Measurements from ENCODE around the gene ATP10B. TPM values are rescaled to one million over a fixed set of nuclear protein-coding genes. Genes with fewer than 3 reads are reported as not detected.
"Not testable (repeated sequence)": the region's sequence is repeated elsewhere in the genome, so short reads cannot be mapped to it uniquely, and the experiment has no call there.

The ATP10B gene
- total RNA-seq, 1 experiment from 2014 or later, result not detected

DNA sequence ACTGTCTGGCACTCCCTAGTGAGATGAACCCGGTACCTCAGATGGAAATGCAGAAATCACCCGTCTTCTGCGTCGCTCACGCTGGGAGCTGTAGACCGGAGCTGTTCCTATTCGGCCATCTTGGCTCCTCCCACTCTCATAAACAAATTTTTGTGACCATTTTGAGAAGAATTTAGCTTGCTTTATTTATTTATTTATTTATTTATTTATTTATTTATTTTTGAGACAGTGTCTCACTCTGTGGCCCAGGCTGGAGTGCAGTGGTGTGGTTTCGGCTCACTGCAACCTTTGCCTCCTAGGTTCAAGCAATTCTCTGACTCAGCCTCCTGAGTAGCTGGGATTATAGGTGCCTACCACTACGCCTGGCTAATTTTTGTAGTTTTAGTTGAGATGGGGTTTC lies 136.5 kb downstream of the ATP10B start:
- H3K27ac ChIP-seq; H3K9me3 ChIP-seq (replicated peaks); DNase-seq (ENCODE audit: low read depth in 1 of 2, low spot score in 2 of 2); H3K4me1 ChIP-seq (replicated peaks); H3K27me3 ChIP-seq (replicated peaks); H3K4me3 ChIP-seq; H3K36me3 ChIP-seq: not testable (repeated sequence)

DNA sequence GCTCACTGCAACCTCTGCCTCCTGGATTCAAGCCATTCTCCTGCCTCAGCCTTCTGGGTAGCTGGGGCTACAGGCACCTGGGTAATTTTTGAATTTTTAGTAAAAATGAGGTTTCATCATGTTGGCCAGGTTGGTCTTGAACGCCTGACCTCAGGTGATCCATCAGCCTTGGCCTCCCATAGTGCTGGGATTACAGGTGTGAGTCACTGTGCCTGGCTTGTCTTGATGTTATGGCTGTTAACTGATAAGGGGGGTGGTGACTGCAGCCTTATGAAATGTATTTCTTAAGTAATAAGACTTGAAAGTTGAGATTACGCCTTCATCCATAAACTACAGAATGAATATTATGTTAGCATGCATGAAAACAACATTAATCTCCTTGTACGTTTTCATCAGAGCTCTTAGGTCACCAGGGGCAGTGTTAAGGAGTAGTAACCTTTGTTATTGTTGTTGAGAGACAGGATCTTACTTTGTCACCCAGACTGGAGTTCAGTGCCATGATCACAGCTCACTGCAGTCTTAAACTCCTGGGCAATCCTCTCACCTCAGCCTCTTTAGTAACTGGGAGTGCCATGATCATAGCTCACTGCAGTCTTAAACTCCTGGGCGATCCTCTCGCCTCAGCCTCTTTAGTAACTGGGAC lies 148.3 kb downstream of the ATP10B start:
- no peaks in the 10 kb centered on the region for H3K4me1 ChIP-seq (replicated peaks)
- DNase-seq (ENCODE audit: low read depth in 1 of 2, low spot score in 2 of 2), result no peak
- no peaks in the 10 kb centered on the region for H3K27me3 ChIP-seq (replicated peaks)
- H3K9me3 ChIP-seq (replicated peaks), result peaks cover 3% of the 10 kb centered on the region; the same call in 1 of the 2 replicates
- H3K4me3 ChIP-seq, result no peak overlapping the region
- no peak overlapping the region for H3K27ac ChIP-seq
- no peaks in the 10 kb centered on the region for H3K36me3 ChIP-seq

DNA sequence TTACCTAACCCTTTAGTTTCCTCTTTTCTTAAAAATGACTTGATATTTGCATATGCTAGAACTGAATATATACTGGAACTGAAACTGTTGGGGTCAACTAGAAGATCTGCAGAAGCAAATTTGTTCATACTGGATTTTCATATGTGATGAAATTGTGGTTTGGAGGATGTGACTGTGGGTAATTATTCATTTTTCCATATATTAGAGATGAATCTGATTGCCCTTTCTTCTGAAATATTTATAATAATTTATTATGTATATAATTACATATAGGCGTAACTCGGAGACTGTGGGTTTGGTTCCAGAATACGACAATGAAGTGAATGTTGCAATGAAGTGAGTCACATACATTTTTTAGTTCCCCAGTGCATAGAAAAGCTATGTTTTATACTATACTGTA lies 149.1 kb downstream of the ATP10B start:
- H3K4me1 ChIP-seq (replicated peaks), result no peaks in the 10 kb centered on the region
- DNase-seq (ENCODE audit: low read depth in 1 of 2, low spot score in 2 of 2), result no peak
- H3K27me3 ChIP-seq (replicated peaks), result no peaks in the 10 kb centered on the region
- H3K27ac ChIP-seq, result no peak overlapping the region
- H3K9me3 ChIP-seq (replicated peaks), result peaks cover 3% of the 10 kb centered on the region; the same call in 1 of the 2 replicates
- H3K4me3 ChIP-seq, result no peak overlapping the region
- no peaks in the 10 kb centered on the region for H3K36me3 ChIP-seq

DNA sequence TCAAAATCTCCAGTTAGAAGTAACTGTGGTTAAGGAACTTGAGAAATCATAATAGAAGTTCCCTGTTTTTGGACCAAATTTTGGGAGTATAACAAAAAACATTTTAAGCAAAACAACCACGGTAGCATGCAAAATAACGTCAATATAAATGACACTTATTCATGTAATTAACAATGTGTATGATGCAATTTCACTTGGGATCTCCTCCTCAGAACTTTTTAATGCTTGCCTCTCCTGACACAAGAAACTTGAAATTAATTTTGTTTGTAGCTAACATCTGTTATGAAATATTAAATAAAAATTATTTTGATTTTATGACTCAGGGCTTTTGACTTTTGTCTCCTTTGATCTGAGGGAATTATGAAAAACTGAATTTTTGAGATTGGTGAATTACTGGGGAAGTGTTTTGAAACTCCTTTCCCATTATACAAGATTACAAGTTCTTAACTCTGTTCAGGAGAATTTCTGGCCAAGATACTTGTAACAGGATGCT lies 149.7 kb downstream of the ATP10B start:
- H3K4me3 ChIP-seq, result no peak overlapping the region
- H3K9me3 ChIP-seq (replicated peaks), result peaks cover 3% of the 10 kb centered on the region; the same call in 1 of the 2 replicates
- no peak for DNase-seq (ENCODE audit: low read depth in 1 of 2, low spot score in 2 of 2)
- H3K4me1 ChIP-seq (replicated peaks), result no peaks in the 10 kb centered on the region
- H3K27me3 ChIP-seq (replicated peaks), result no peaks in the 10 kb centered on the region
- H3K36me3 ChIP-seq, result no peaks in the 10 kb centered on the region
- H3K27ac ChIP-seq, result no peak overlapping the region

DNA sequence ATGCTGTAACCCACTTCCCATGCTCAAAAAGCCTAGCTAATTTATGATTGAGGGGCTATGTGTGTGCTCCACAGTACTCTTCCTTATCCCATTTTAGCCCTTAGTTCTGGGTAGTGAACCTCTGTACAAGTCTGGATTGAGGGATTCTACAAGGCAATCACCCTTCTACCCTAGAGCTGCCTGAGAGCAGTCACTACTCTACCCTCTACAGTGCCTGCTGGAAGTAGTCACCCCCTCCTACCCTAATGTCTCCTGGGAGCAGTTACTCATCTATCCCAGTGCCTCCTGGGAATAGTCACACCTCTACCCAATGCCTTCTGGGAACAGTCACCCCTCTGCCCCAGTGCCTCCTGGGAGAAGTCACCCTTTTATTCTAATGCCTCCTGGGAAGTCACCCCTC lies 150.6 kb downstream of the ATP10B start:
- H3K4me1 ChIP-seq (replicated peaks), result no peaks in the 10 kb centered on the region

DNA sequence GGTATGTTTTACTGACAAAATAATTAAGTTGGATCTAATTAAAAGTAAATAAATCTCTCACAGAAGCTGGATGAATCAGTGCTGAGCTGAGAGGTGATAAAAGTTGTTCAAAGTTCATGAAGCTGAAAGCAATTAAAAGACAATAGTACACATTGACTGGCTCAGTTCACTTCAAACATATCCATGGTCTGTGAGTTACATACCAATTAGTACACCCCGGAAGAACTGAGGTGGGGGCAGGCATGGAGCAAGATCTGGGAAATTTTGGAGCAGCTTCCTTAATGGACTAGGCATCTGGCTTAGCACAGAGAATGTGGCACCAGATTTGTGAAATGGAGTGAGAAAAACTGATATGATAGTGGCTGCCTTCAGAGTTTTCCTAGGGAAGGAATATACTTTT lies 152.7 kb downstream of the ATP10B start:
- Histone ChIP-seq H3K27ac (no peak overlapping the region), H3K27me3 (replicated peaks) (no peaks in the 10 kb centered on the region), H3K9me3 (replicated peaks) (peaks cover 2% of the 10 kb centered on the region; the same call in 1 of the 2 replicates), H3K4me1 (replicated peaks) (no peaks in the 10 kb centered on the region), H3K36me3 (no peaks in the 10 kb centered on the region), H3K4me3 (no peak overlapping the region)
- DNase-seq (ENCODE audit: low read depth in 1 of 2, low spot score in 2 of 2), result no peak

More for the DNA sequence above, 150.6 kb downstream of the ATP10B start:
- Histone ChIP-seq H3K9me3 (replicated peaks) (peaks cover 3% of the 10 kb centered on the region; the same call in 1 of the 2 replicates), H3K36me3 (no peaks in the 10 kb centered on the region), H3K27ac (no peak overlapping the region), H3K27me3 (replicated peaks) (no peaks in the 10 kb centered on the region), H3K4me3 (no peak overlapping the region)
- no peak for DNase-seq (ENCODE audit: low read depth in 1 of 2, low spot score in 2 of 2)

DNA sequence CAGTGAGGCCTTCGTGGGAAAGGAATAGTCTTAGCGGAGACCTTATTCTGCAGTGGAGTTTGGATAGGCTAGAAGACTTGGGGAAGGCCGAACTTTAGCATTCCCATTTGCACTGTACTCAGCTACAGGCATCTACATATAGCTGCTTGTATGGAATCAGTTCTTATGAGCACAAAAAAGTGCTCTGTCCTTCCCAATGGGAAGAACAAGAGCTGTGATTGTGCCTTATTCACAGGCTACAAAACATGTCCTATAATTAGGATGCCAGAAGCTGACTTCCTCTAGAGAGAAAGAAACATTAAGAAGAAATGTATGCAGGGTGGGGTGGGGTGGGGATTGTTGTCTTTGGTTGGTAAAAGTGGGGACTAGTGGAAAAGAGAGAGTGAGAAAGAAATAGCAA lies 154.7 kb downstream of the ATP10B start:
- Histone ChIP-seq H3K9me3 (replicated peaks) (no peaks in the 10 kb centered on the region), H3K27me3 (replicated peaks) (no peaks in the 10 kb centered on the region), H3K4me1 (replicated peaks) (no peaks in the 10 kb centered on the region), H3K4me3 (no peak overlapping the region), H3K27ac (no peak overlapping the region), H3K36me3 (no peaks in the 10 kb centered on the region)
- no peak for DNase-seq (ENCODE audit: low read depth in 1 of 2, low spot score in 2 of 2)

DNA sequence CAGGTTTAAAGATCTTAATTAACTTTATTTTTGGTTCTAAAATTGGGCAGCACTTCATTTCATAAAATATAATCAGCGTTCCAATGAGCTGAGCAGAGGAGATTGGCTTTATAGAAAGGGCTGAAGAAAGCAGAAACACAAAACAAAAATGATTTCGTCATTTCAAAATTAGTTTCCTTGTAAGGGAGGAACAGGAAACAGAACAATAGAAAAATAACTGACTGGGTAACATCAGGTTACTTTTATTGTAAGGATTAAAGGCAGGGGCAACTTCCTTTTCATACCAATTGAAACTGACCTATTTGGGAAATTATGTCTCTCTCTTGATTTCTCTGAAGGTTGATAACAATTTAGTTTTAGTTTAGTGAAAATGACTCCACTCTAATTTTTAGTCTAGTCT lies 157.1 kb downstream of the ATP10B start:
- no peak overlapping the region for H3K4me3 ChIP-seq
- no peaks in the 10 kb centered on the region for H3K9me3 ChIP-seq (replicated peaks)
- H3K27ac ChIP-seq, result no peak overlapping the region
- no peaks in the 10 kb centered on the region for H3K27me3 ChIP-seq (replicated peaks)
- no peaks in the 10 kb centered on the region for H3K36me3 ChIP-seq
- DNase-seq (ENCODE audit: low read depth in 1 of 2, low spot score in 2 of 2), result no peak
- H3K4me1 ChIP-seq (replicated peaks), result no peaks in the 10 kb centered on the region

DNA sequence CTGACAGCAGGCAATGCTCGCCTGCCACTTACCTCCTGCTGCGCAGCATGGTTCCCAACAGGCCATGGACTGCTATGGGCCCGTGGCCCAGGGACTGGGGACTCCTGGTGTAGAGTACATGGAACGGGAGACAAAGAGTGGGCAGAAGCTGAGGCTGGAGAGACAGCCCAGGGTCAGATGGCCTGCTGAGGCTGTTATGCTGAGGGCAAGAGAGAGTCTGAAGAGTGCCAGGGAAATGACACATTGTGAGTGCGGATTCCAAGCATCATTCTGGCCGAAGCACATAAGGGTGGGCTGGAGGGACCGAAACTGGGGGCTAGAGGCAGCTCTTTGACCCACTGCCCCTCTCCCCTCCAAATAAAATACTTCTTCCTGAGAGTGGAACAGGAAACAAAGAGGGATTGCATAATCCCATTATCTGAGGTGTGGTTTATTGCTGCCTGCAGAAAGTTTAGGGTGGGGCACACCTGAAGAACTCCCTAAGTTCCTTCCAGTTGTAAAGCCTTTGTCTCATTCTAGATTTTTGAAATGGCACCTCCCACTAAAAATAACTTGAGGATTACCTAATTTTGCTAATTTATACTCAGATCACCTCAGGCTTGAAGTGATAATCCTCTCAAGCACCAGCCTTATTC lies 158.1 kb downstream of the ATP10B start:
- H3K27me3 ChIP-seq (replicated peaks), result no peaks in the 10 kb centered on the region
- no peak overlapping the region for H3K27ac ChIP-seq
- no peaks in the 10 kb centered on the region for H3K4me1 ChIP-seq (replicated peaks)
- H3K36me3 ChIP-seq, result no peaks in the 10 kb centered on the region
- H3K4me3 ChIP-seq, result no peak overlapping the region
- DNase-seq (ENCODE audit: low read depth in 1 of 2, low spot score in 2 of 2), result no peak
- H3K9me3 ChIP-seq (replicated peaks), result no peaks in the 10 kb centered on the region

DNA sequence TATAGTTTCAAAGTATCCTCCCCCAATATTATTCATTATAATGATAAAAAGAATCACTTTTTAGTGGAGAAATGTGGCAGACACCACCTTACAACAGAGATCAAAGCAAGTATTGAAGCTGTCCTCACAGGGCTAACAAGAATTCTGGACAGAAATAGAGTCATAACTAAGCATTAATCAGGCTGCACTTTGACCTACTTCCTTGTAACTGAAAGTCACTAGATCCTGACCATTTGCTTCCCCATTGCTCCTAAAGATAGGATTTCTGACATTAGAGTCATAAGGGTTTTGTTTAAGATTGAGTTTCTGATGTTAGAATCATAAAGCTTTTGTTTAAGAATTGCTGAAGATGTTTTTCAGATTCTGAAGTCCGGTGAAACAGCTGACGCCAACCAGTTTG lies 159.7 kb downstream of the ATP10B start:
- no peaks in the 10 kb centered on the region for H3K36me3 ChIP-seq
- no peaks in the 10 kb centered on the region for H3K4me1 ChIP-seq (replicated peaks)
- H3K9me3 ChIP-seq (replicated peaks), result no peaks in the 10 kb centered on the region
- no peak for DNase-seq (ENCODE audit: low read depth in 1 of 2, low spot score in 2 of 2)
- no peaks in the 10 kb centered on the region for H3K27me3 ChIP-seq (replicated peaks)
- no peak overlapping the region for H3K27ac ChIP-seq
- H3K4me3 ChIP-seq, result no peak overlapping the region

DNA sequence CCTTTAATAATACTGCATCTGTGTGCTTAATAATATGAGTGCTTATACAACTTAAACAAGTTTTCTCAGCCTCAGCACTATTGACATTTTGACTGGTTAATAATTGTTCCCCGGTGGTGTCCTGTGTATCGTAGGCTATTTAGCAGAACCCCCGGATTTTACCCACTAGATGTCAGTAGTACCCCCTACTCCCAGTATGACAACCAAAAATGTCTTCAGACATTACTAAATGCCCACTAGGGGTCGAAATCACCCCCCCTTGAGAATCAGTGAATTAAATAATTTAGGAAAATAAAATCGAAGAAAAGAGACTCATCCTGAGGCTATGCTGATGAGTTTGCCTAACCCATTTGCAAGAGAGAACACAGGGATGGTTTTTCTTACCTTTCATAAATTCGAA lies 166.3 kb downstream of the ATP10B start:
- no peaks in the 10 kb centered on the region for H3K36me3 ChIP-seq
- no peaks in the 10 kb centered on the region for H3K9me3 ChIP-seq (replicated peaks)
- DNase-seq (ENCODE audit: low read depth in 1 of 2, low spot score in 2 of 2), result no peak
- no peak overlapping the region for H3K4me3 ChIP-seq
- no peaks in the 10 kb centered on the region for H3K4me1 ChIP-seq (replicated peaks)
- no peak overlapping the region for H3K27ac ChIP-seq
- no peaks in the 10 kb centered on the region; the same call in 1 of the 2 replicates for H3K27me3 ChIP-seq (replicated peaks)

DNA sequence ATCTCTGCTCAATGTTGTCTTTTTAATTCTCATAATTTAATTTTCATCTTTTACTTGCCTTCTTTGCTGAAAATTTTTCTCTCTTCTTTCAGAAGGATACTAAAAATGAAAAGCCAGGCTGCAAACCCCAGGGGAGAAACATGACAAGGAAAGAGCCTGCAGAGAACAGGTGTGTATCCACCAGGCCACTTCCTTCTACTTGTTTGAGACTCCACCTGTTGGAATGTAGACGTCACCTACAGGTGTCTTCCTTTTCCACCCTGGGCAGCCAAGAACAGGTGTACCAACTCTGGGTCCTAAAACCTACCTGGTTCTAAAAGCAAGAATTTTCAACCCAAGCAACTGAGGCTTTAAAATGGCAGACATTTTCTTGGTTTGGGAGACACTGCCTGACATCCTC lies 166.8 kb downstream of the ATP10B start:
- DNase-seq (ENCODE audit: low read depth in 1 of 2, low spot score in 2 of 2), result no peak
- Histone ChIP-seq H3K27me3 (replicated peaks) (no peaks in the 10 kb centered on the region; the same call in 1 of the 2 replicates), H3K36me3 (no peaks in the 10 kb centered on the region), H3K27ac (no peak overlapping the region), H3K9me3 (replicated peaks) (no peaks in the 10 kb centered on the region), H3K4me1 (replicated peaks) (no peaks in the 10 kb centered on the region), H3K4me3 (no peak overlapping the region)

DNA sequence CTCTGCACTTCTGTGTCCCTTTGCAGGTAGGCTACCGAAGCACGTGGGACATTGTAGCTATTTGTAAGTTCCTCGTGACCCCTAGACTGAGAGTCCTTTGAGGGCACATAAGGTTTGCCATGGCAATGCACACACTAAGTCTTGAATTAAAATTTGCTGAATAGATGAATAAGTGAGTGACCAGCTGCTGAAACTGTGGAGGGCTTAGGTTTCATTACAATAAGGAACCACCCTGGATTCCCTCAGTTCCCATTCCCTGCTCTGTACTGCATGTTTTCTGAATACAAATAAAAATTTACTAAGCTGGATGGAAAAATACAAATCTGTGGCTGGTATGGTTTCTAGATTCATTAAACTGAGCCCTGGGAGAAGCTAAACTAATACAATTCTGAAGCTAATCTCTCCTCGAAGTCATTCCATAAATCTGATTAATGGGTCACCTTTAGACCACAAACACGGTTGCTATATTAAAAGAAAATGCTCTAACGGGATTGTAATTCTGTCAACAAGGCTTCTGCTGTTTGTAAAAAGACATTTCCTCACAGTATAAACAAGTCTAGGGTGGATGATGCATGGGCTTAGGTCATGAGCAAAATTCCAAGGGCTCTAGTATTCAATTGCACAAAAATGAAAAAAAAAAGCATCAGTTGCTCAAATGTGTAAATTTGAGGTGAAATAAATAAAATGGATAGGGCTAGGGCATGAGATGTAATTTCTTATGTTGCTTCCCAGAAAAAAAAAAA lies 172.3 kb downstream of the ATP10B start:
- H3K36me3 ChIP-seq, result no peaks in the 10 kb centered on the region
- no peak for DNase-seq (ENCODE audit: low read depth in 1 of 2, low spot score in 2 of 2)
- no peaks in the 10 kb centered on the region for H3K9me3 ChIP-seq (replicated peaks)
- no peak overlapping the region for H3K27ac ChIP-seq
- H3K27me3 ChIP-seq (replicated peaks), result no peaks in the 10 kb centered on the region; the same call in 1 of the 2 replicates
- no peaks in the 10 kb centered on the region for H3K4me1 ChIP-seq (replicated peaks)
- no peak overlapping the region for H3K4me3 ChIP-seq

DNA sequence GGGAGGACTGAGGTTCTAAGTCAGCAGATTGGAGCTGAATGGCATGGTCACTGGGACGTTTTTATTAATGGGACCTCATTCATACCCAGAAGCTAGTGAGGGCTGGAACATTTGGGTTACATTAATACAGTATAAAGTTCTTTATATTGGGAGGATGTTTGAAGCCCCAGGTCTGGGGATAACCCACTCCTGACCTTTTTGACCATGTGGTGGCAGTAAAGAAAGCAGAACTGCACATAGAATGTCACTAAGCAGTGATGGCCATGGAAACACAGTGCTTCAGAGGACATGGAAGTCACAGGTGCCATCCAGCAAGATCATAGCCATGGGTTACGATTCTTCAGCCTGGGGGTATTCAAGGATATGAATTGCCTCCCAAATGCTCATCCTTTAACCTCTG lies 176.0 kb downstream of the ATP10B start:
- no peaks in the 10 kb centered on the region for H3K27me3 ChIP-seq (replicated peaks)

More for the DNA sequence above, 176.0 kb downstream of the ATP10B start:
- no peak for DNase-seq (ENCODE audit: low read depth in 1 of 2, low spot score in 2 of 2)
- Histone ChIP-seq H3K9me3 (replicated peaks) (no peaks in the 10 kb centered on the region), H3K4me1 (replicated peaks) (no peaks in the 10 kb centered on the region), H3K4me3 (no peak overlapping the region), H3K27ac (no peak overlapping the region), H3K36me3 (no peaks in the 10 kb centered on the region)
